ENCODE data around the gene CMSS1.

Gene CMSS1

DNA sequence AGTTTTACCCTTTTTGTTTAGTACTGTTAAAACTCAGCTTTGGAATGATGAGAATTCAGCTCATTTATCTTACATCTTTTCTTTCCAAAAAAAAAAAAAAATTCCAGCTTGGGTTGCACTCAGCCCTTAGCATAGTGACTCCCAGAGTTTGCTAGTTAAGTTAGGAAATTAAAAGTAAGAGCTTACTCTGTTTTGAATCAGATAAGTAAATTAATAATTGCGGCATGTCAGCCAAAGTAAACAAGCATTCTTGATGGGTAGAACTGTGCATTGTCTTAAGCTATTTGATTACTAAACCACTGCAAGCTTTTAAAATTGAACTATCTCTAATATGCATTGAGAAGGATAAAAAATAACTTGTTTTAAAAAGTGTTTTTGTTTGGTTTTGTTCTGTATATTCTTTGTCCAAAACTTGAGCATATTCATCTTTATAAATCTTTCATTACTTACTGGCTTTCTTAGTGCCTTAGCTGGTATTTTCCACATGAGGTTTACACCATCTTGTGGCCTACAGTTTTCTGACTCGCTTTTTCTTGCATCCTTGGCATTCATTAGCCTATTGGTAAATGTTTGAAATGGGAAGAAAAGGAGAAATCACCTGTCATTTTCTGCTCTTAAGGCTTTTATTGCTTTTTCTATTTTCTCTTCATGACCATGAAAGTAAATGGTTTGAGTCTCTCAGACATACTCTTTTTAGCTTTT is 189.1 kb downstream of the CMSS1 start:
- no peak for DNase-seq (ENCODE audit: extremely low spot score, insufficient read length, low read depth)
- no peak for FAIRE-seq

DNA sequence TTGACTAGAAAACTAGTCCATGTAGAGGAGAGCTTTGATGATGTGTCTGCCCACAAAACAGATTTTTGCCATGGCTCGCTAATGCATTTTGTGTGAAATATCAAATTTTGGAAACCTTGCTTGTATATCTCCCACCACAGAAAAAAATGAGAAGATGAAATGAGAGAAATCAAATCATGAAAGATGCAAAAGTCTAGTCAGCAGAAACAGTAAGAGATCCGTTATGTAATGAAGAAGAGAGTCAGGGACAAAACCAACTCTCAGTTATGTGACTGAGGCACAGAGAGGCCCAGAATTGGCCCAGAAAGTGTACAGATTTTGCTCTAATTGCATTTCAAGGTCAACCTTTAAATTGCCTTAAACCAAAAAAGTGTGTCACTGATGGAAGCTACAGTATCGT is 189.7 kb downstream of the CMSS1 start:
- DNase-seq (ENCODE audit: extremely low spot score, insufficient read length, low read depth) (no peak), FAIRE-seq (no peak)

DNA sequence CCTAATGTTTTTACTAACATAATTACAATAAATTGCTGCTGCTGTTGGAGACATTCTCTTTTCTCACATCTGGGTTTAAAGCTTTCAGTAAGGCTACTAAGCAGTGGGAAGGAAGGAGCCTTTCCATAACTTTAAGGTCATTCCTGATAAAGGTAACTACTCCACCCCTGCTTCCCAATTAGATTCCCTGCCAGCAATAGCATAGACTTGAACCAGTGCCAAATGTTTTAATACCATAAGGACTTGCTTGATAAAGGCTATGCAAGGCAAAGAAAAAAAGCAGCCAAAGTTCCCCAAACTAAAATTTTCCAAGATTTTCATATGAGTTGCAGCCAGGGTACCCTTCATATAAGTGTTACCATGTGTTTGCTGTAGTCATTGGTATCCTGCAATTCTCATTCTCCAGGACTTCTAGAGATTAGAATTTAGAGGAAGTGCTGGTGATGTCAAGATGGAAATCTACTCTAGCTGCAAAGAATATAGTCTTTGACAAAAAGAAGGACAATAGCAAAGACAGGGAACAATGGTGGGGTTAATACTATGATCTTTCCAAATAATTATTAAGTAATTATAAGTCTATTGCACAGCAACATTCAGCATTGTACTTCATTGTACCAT is 190.5 kb downstream of the CMSS1 start:
- DNase-seq (ENCODE audit: extremely low spot score, insufficient read length, low read depth) (no peak), FAIRE-seq (no peak)

DNA sequence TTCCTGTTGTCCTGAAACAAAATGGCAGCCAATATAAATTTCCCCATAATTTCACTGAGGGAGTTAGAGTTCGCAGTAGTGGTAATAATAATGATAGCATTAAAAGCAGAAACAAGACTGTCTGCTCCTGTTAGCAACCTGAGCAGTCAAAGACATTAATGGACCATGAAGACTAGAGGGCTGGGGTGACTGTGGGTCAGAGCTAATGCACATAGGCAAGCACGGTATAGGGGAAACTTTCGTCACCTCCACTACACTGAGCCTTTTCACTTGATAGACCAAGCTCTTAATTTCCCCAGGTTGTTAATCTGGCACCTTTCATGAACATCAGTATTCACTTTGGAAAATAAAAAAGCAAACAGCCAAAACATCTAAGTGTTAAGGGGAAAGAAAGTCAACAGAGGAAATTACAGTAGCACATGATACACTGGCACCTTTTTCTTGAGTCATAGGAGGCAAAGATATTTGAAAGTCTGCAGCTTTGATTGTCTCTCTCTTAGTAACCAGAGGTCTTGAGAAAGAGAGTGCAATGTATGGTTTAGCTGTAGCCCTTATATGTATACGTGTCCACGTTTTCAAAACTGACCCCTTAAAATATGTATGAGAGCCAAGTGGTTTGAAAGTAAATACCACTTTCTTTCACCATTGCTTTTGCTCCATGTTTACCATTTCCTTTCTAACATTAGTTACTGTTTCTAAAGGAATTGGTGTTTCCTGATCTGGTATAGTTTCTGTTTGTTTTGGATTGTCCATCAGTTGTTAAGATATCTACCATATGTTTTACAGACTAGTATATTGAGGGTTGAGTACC is 191.8 kb downstream of the CMSS1 start:
- DNase-seq (ENCODE audit: extremely low spot score, insufficient read length, low read depth) (no peak), FAIRE-seq (no peak)

DNA sequence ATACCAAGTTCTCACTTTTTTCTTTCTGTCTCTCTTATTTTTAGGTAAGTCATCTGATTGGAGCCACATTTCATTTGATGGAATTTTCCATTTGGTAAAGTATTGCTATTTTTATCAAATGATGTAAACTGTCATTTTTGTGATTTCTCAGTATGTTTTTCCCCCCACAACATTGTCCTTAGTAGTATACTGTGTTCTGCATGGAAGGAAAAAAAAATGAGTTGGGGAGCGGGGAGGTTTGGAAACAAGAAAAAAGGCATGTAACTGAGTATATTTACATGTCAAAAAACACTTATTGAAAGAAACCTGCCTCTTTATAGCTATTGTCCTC is 192.4 kb downstream of the CMSS1 start:
- FAIRE-seq (no peak), DNase-seq (ENCODE audit: extremely low spot score, insufficient read length, low read depth) (no peak)

DNA sequence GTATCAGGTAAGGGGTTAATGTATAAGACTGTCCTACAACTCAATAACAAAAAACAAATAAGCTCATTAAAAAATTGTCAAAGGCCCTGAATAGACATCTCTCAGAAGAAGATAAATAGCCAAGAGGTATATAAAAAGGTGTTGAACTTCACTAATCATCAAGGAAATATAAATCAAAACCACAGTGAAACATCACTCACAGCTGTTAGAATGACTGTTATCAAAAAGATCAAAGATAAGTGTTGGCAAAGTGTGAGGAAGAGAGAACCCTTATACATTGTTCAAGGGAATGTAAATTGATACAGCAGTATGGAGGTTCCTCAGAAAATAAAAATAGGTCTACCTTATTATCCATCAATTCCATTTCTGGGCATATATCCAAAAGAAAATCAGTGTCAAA is 201.1 kb downstream of the CMSS1 start:
- DNase-seq (ENCODE audit: extremely low spot score, insufficient read length, low read depth) = no peak
- no peak for FAIRE-seq

DNA sequence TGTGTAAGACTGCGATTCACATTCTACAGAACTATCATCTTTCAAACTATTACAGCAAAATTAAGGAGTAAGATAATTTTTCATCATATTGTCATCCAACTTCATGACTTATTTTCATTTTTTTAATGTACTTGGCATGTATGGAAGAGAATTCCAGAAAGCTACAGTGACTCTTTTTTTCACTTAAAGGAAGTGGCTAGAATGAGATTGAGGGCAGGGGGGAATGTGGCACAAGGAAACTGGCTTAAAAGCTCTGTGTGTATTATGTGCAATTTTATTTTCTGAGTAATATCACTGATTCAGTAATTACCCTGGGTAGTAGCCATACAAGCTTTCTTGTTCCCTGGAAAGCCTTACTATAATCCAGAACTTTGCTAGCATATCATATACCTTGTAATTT is 202.1 kb downstream of the CMSS1 start:
- no peak for DNase-seq (ENCODE audit: extremely low spot score, insufficient read length, low read depth)
- FAIRE-seq = no peak

DNA sequence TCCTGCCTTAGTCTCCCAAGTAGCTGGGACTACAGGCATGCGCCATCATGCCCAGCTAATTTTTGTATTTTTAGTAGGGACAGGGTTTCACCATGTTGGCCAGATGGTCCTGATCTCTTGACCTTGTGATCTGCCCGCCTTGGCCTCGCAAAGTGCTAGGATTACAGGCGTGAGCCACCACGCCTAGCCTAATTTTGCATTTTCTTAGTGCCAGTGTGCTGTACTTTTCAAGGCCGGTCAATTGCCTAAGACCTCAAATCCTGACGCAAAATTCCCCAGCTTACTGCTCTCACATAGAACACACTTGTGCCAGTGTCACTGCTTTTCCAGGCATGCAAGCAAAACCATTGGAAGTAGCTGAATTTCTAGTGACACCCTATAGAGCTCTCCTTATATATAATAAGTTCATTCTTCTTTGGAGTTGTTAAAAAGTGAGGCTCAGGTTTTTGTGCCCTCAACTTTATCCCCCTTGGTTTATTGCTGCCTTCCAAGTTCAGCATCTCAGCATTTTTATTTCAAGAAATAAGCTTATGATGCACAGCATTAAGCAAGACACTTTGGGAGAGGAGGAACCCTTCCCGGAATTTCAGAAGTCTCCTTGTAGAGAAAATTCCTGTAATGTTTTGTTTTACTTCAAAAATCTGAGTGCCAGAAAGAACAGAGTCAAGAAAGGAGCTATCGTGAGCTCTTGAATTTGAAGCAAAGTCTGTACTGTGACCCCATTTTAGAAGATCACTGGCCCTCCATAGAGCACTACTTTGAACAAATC is 203.4 kb downstream of the CMSS1 start:
- no peak for DNase-seq (ENCODE audit: extremely low spot score, insufficient read length, low read depth)
- FAIRE-seq = no peak

DNA sequence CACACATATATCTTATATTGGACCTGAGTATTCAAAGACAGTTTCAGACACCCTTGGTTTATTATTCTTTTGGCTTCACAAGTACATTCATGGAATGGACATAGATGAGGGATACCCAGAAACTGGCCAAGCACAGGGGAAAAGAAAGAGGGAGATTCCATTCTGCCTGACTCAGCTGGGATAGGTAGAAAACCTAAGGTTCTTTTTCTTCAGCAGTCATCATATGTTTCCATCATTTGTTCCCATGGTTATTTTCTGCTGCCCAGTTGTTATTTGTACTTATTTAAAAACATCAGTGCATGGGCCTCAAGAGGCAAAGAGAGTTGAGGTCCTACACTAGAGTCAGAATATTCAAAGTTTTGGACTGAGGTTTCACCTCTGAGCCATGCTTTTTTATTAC is 204.8 kb downstream of the CMSS1 start:
- no peak for FAIRE-seq
- DNase-seq (ENCODE audit: extremely low spot score, insufficient read length, low read depth) = no peak

DNA sequence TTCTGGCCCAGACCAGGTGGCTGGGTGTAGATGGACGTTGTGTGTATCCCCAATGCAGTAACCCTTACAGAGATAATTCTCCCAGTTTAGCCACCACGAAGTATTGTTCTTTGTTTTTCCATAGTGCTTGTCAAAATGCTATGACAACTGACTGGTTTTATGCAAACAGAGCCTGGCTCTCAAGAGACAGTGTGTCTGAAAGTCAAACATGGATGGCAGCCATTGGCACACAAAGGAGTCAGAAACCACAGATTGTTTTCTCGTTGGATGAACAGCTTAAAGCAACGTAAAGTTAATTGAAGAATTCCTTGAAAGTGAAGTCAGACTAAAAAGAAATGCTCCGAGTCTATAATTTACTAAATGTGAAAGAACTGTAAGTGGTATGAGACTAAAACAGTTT is 205.5 kb downstream of the CMSS1 start:
- DNase-seq (ENCODE audit: extremely low spot score, insufficient read length, low read depth) (no peak), FAIRE-seq (no peak)

DNA sequence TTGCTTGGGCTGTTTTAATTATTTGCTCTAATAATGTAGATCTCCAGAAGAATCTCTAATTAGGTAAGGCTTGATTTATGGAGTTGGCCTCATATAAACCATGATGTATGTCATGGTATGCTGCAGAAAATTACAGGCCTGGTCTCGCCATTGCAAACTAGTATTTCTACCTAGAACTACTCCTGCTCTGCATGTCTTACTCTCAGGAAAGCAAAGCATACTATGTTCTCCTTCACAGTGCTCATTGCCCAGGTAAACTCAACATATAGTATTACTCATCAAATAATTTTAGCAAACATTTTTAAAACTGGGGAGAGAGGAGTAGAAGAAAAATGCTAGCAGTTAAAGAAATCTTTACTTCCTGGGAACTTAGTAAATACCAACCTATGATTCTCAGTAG is 205.9 kb downstream of the CMSS1 start:
- no peak for FAIRE-seq

DNA sequence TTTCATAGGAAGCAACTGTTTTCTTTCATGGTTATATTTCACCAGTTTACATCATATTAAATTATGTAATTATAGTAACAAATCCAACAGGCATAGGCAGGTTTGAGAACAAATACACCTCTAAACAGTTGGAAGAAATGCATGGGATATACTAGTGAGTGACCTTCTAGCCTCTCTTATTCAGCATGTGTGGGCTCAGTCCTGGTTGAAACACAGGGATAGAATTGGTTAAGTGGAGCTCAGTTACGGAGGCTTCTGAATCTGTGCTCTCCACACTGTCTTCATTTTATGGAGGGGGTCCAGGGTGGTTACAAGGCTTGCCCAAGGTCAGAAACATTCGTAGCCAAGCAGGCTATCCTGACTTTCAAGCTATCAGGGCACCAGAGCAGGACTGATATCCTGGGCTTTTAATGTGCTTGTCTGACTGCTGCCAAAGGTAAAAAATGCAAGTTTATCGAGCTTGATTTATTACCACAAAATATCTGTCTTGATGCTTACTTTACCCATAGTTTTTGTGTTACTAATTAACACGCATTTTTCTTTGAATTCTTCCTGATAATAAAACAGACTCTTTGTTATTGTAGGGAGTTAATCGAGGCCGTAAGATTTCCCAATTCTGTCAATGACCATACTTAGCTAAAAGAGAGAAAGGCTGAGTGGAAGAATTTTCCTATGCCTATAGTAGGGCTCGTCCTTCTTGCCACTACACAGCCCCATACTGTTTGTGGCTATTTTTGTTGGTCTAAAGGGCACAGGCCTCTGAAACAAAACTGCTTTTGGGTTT is 207.1 kb downstream of the CMSS1 start:
- no peak for DNase-seq (ENCODE audit: extremely low spot score, insufficient read length, low read depth)
- no peak for FAIRE-seq

More for the DNA sequence above, 205.9 kb downstream of the CMSS1 start:
- no peak for DNase-seq (ENCODE audit: extremely low spot score, insufficient read length, low read depth)

DNA sequence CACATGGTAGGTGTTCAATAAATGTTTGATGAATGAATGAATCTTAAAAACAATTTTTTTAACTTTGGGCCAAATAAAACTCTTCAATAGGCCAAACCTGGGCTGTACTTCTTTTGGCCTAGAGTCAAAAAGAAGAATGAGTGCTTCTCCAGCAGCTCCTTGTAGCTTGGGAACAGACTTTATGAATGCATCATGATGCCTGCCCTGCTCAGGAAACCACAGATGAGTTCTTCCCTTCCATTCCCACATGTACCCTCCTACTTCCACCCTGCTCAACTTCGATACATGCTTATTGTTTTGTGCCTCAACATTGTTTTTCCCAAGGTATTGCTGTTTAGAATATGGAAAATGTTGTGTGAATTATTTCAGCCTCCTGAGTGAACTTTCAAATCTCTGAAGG is 209.7 kb downstream of the CMSS1 start:
- DNase-seq (ENCODE audit: extremely low spot score, insufficient read length, low read depth) = no peak
- no peak for FAIRE-seq

DNA sequence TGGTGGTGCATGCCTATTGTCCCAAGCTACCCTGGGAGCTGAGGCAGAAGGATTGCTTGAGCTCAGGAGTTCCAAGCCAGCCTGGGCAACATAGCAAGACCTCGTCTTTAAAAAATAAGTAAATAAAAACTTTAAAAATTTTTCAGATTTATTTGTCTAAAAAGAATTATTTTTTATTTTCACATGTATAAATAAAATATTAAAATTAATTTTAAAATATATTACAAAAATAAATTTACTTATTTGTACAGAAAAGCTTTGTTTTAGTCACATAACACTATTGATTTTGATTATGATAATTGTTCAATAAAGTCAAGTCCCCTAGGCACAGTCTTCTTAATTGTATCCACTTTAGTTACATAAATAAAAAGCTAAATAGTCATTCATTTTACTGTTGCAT is 211.4 kb downstream of the CMSS1 start:
- no peak for FAIRE-seq

DNA sequence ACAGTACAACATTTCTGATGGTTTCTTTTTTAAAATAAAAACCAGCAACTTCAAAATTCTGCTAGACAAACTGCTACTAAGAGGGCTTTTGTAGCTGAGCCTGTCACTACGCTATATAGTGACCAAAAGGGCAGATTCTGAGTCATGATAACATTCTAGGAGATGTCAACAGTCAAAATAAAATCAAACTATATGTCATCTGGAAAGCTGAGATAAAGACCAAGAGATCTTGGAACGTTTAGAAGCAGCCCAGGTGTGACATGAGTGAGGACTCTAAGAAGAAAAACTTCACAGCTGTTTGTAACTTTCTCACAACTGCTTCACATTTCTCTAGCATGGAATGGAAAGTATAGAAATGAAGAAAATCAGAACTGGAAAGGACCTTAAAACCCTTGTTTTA is 212.0 kb downstream of the CMSS1 start:
- FAIRE-seq = peak; percentile 45
- no peak for DNase-seq (ENCODE audit: extremely low spot score, insufficient read length, low read depth)

More for the DNA sequence above, 211.4 kb downstream of the CMSS1 start:
- no peak for DNase-seq (ENCODE audit: extremely low spot score, insufficient read length, low read depth)

DNA sequence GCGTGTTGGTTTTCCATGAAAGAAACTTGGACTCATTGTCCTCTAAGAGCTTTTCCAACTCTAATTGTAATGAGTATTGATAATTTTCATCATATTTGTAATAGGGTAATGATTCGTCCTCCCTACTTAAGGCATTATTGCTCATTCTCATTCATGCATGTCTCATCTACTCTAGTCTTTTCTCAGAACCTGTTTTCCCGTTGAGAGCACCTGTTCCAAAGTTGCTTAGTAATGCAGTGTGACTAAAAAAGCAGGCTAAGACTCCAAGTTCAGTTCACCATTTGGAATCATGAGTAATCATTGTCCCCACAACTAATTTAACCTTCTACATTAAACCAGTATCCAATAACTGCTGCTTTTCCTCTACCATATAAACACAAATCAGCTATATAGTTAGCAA is 212.7 kb downstream of the CMSS1 start:
- DNase-seq (ENCODE audit: extremely low spot score, insufficient read length, low read depth) (no peak), FAIRE-seq (no peak)

DNA sequence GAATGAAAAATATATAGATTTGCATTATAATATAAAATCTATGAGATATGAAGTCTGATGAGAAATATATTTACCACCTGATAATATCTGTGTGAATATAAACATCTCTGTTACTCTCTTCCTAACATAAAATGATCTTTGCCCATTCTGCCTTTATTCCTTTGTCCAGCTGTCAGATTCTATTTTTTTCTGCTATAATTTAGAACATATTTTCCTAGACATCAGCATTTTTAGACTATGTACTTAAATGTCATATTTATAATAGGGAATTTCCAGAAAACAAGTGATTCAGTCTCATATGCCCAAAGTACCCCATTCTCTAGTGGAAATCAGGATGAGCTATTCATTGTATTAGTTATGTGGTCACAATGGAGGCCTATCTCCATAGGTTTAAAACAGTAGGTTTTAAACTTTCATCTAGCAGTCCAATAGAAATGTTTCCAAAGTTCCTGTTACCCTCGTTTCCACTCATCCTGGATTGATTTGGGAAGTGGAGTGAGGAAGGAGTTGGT is 213.3 kb downstream of the CMSS1 start:
- FAIRE-seq (no peak), DNase-seq (ENCODE audit: extremely low spot score, insufficient read length, low read depth) (no peak)

DNA sequence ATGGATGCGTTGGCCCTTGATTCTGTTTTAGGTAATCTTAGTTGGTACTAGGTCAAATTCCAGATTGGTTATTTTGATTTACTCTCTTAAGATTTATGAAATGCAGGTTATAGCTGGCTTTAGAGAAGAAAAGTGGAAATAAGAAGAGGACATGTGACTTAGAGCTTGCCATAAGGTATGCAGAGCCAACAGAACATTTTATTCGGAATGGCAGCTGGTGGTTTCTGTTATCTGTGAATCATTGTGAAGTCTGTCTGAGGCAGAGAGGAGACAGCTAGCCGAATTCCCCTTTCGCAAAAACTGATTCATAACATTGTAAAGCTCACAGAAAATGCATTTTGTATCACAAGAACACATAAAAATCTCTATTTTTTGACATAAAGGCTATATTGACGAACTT is 214.6 kb downstream of the CMSS1 start:
- DNase-seq (ENCODE audit: extremely low spot score, insufficient read length, low read depth) (no peak), FAIRE-seq (no peak)

DNA sequence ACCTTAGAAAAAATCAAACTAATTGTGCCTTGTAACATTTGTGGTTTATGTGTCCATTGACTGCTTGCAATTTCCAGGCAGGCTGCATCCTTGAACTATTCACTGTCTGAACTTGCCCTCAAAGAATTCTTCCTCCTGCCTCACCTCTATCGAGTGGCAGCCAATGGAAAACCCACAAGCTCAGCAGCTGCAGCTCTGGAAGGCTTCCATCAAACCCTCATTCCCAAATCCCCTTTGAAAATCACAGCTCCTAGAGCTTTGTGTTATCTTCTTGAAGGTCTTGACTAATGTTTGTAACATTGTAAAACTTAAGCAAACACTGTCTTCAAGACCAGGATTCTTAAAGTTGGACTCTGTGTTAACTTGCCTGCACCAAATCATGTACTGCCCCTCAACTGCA is 215.5 kb downstream of the CMSS1 start:
- FAIRE-seq (peak; percentile 26), DNase-seq (ENCODE audit: extremely low spot score, insufficient read length, low read depth) (no peak)

Measured in GM18507 (cell line).